Mesodermal cell (in vitro differentiated cells): ENCODE results near the gene PNPLA7.
"Not testable (repeated sequence)": the region's sequence is repeated elsewhere in the genome, so short reads cannot be mapped to it uniquely, and the experiment has no call there.

Experiments
- H3K27ac ChIP-seq: 2 replicates; pipeline ENCODE4 v1.7.0; 2013; ENCODE audit warnings: mild to moderate bottlenecking, low read depth, low read length, moderate library complexity; ENCODE audit not compliant: severe bottlenecking
- H3K36me3 ChIP-seq: 2 replicates; pipeline ENCODE4 v1.7.1; 2013; ENCODE audit warnings: mild to moderate bottlenecking, low read length, moderate library complexity; ENCODE audit not compliant: control insufficient read depth, insufficient read depth
- H3K4me1 ChIP-seq: one replicate; pipeline ENCODE4 v1.7.1; 2013; ENCODE audit warnings: mild to moderate bottlenecking, low read length; ENCODE audit not compliant: insufficient read depth, control insufficient read depth, poor library complexity, severe bottlenecking
- H3K4me3 ChIP-seq: 2 replicates; pipeline ENCODE4 v1.7.0; 2013; ENCODE audit warnings: low read length, control low read depth, mild to moderate bottlenecking; ENCODE audit not compliant: insufficient read depth, poor library complexity, severe bottlenecking; ENCODE audit errors: extremely low read depth
- H3K9me3 ChIP-seq: 2 replicates; pipeline ENCODE4 v1.7.1; 2013; ENCODE audit warnings: mild to moderate bottlenecking, low read length, moderate library complexity; ENCODE audit not compliant: control insufficient read depth
- WGBS, 2 experiments: methylation state at CpG; one replicate each; pipeline ENCODE4 v1.1.5; 2013; ENCODE audit warnings: missing lambda C conversion rate in 2 of 2; ENCODE audit not compliant: insufficient coverage in 2 of 2; 5-methylcytosine and 5-hydroxymethylcytosine counted together

PNPLA7 gene

DNA sequence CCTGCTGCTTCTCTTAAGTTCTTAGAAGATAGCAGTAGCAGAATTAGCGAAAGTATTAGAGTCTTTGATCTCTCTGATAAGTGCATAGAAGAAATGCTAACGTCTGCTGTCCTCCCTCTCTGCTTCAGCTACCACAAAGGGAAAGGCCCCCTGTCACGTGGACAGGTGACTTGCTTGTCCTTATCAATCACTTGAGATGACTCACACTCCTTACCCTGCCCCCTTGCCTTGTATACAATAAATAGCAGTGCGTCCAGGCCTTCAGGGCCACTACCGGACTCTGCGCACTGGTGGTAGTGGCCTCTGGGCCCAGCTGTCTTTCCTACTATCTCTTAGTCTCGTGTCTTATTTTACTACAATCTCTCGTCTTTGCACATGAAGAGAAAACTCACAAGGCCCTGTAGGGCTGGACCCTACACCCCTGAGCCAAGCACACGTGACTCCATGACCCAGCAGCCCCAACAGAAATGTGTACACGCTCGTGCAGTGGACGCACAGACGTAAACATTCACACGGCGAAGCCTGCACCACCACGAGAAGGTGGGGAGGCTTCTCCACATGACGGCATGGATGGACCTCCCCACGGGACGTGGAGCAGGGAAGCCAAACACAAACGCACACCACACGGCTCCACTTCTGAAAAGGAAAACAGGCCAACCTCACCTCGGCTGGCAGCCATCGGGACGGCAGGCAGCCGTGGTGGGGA is 38.3 kb downstream of the PNPLA7 start:
- no peaks in the 10 kb centered on the region for H3K9me3 ChIP-seq
- 94 to 96% methylated on average over 24 of the region's 25 CpGs for WGBS, 2 experiments
- no peaks in the 10 kb centered on the region for H3K36me3 ChIP-seq
- no peak overlapping the region for H3K27ac ChIP-seq
- H3K4me1 ChIP-seq = no peaks in the 10 kb centered on the region
- no peak overlapping the region for H3K4me3 ChIP-seq

DNA sequence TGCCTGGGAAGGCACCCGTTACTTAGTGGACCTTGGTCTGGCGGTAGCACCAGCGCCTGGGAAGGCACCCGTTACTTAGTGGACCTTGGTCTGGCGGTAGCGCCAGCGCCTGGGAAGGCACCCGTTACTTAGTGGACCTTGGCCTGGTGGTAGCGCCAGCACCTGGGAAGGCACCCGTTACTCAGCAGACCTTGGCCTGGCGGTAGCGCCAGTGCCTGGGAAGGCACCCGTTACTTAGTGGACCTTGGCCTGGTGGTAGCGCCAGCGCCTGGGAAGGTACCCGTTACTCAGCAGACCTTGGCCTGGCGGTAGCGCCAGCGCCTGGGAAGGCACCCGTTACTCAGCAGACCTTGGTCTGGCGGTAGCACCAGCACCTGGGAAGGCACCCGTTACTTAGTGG is 39.1 kb downstream of the PNPLA7 start:
- not testable (repeated sequence) for H3K36me3 ChIP-seq, H3K9me3 ChIP-seq, H3K4me1 ChIP-seq, H3K4me3 ChIP-seq, H3K27ac ChIP-seq
- WGBS, 2 experiments = 96 to 98% methylated on average over 20 to 22 of the region's 22 CpGs

DNA sequence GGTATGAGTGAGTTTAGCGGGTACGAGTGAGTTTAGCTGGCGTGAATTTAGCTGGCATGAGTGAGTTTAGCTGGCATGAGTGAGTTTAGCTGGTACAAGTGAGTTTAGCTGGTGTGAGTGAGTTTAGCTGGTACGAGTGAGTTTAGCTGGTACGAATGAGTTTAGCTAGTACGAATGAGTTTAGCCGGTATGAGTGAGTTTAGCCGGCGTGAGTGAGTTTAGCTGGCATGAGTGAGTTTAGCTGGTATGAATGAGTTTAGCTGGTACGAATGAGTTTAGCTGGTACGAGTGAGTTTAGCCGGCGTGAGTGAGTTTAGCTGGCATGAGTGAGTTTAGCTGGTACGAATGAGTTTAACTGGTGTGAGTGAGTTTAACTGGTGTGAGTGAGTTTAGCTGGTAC is 41.0 kb downstream of the PNPLA7 start:
- no peaks in the 10 kb centered on the region for H3K9me3 ChIP-seq
- WGBS, 2 experiments = 85 to 89% methylated on average over 14 of the region's 14 CpGs
- no peaks in the 10 kb centered on the region for H3K36me3 ChIP-seq
- H3K27ac ChIP-seq = no peak overlapping the region
- H3K4me3 ChIP-seq = no peak overlapping the region
- H3K4me1 ChIP-seq = no peaks in the 10 kb centered on the region

DNA sequence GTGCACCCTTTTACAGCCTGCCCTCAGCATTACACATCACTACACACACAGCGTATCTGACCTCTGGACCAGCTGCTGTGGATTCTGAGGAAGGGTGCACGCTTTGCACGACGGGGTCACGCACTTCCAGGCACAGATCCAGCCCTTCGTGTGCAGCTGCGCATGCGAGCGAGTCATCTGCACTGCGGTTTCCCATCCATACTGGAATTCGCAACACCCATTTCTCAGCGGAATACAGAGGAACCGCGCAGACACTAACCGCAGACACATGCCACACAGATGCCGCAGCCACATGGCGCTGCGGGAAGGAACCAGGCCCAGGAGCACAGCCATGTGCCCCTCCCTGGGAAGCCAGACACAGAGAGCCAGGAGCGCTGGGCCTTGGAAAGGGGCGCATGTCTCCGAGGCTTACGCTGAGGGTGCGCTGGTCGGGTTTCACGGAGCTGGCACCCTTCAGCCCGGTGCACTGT is 43.5 kb downstream of the PNPLA7 start:
- no peaks in the 10 kb centered on the region for H3K9me3 ChIP-seq
- no peak overlapping the region for H3K27ac ChIP-seq
- H3K36me3 ChIP-seq = no peaks in the 10 kb centered on the region
- WGBS, 2 experiments = 93 to 95% methylated on average over 23 to 26 of the region's 26 CpGs
- no peak overlapping the region for H3K4me3 ChIP-seq
- H3K4me1 ChIP-seq = no peaks in the 10 kb centered on the region

DNA sequence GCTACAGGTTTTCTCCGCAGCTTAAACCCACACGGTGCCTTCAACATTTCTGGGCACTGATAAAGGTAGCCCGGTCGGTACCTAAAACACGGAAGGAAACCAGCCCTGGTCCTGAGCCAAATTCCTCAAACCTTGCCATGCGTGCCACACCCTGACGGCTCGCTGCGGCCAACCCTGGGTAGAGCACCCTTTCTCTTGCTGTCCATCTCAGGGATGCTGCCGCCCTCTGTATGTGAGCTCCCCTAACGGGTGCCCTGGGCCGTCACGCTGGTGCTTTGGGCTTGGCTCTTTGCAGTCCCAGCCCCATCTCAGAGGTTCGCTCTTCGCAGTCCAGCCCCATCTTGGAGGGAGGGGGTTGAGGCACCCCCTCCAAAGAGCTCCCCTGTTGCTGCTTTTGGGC is 43.9 kb downstream of the PNPLA7 start:
- 91 to 92% methylated on average over 13 to 14 of the region's 15 CpGs for WGBS, 2 experiments
- no peak overlapping the region for H3K27ac ChIP-seq
- H3K36me3 ChIP-seq = no peaks in the 10 kb centered on the region
- H3K4me1 ChIP-seq = no peaks in the 10 kb centered on the region
- no peaks in the 10 kb centered on the region for H3K9me3 ChIP-seq
- H3K4me3 ChIP-seq = no peak overlapping the region

DNA sequence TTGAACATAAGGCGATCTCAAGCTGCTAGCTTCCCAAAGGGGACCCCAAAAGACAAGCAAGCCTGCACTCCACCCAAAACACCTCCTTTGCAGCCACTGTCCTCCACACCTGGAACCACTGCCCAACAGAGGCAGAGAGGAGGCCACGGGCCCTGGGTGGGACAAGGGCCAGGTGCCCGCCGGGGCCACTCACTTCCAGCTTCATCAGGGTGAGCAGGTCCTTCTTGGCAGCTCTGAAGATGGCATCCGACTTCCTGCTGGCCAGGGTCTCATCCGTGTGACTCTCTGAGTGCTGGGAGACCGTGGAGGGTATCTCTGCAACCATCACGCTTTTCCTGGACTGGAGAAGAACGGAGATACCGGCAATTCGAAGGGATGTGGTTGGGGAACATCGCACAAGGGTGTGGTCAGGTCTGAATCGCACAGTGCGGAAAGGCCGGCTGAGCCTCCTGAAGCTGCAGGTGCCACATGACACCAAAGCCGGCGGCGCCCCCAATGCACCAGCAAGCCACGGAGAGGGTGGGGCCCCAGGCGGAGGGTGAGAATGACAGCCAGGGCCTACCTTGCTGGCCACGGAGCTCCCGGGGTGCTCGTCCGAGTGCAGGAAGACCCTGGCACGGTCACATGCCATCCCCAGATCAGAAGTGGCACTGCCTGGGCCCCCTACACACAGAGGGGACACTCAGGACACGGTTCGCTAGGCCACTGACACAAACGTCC is 44.6 kb downstream of the PNPLA7 start:
- no peaks in the 10 kb centered on the region for H3K9me3 ChIP-seq
- H3K27ac ChIP-seq = no peak overlapping the region
- no peaks in the 10 kb centered on the region for H3K36me3 ChIP-seq
- no peaks in the 10 kb centered on the region for H3K4me1 ChIP-seq
- H3K4me3 ChIP-seq = no peak overlapping the region
- 93 to 94% methylated on average over 26 to 27 of the region's 28 CpGs for WGBS, 2 experiments

DNA sequence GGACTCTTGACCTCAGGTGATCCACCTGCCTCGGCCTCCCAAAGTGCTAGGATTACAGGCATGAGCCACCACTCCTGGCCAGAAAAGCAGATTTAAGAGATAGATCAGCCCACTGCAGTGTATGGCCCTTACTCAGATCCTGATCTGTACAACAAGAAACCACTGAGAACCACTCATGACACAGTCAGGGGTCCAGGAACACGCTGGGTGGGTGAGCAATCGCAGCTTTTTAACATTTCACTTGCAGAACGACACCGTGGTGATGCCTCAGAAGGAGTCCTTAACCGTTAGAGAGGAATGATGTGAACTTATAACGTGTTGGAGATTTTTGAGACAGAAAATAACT is 45.8 kb downstream of the PNPLA7 start:
- H3K36me3 ChIP-seq = no peaks in the 10 kb centered on the region
- no peak overlapping the region for H3K27ac ChIP-seq
- 87 to 91% methylated on average over 7 of the region's 7 CpGs for WGBS, 2 experiments
- no peaks in the 10 kb centered on the region for H3K4me1 ChIP-seq
- no peaks in the 10 kb centered on the region for H3K9me3 ChIP-seq
- no peak overlapping the region for H3K4me3 ChIP-seq

DNA sequence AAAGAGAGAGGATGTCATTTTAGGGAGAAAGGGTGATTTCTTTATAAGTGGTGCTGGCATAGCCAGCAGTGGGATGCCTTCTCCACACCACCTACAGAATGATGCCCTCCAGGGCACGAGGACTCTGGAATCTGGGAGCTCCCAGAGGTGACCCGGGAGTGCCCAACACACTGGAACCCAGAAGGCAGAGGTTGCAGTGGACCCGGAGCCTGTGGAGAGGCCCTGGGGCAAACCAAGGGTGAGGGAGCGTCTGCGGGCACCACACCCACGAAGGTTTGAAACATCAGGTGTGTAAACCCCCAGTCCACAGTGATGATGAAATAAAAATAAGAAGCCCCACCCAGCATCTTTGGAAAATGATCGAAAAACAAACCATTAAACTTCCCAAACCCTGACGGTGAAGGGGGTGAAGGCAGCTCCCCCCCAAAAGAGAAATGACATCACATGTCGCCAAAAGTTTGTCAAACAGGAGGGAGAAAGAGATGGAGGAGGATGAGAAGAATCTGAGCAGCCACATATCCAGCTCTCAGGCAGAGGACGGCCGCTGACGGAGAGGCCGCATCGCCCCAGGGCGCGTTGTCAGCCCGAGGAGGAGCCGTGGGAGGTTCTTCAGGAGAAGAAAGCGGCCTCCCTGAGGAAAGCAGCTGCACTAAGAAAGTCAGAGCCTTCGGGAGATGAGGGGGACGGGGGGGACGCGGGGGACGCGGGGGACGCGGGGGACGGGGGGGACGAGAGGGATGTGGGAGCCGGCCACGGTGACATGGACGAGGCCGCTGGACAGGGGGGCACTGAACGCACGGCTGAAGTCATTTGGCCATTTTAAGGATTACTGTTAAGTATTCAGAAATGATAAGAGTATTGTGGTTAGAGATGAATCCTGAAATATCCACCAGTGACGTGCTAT is 47.9 kb downstream of the PNPLA7 start:
- Histone ChIP-seq H3K9me3 (no peaks in the 10 kb centered on the region), H3K36me3 (no peaks in the 10 kb centered on the region), H3K27ac (no peak overlapping the region), H3K4me3 (no peak overlapping the region), H3K4me1 (no peaks in the 10 kb centered on the region)
- 69 to 70% methylated on average over 14 to 18 of the region's 36 CpGs for WGBS, 2 experiments

DNA sequence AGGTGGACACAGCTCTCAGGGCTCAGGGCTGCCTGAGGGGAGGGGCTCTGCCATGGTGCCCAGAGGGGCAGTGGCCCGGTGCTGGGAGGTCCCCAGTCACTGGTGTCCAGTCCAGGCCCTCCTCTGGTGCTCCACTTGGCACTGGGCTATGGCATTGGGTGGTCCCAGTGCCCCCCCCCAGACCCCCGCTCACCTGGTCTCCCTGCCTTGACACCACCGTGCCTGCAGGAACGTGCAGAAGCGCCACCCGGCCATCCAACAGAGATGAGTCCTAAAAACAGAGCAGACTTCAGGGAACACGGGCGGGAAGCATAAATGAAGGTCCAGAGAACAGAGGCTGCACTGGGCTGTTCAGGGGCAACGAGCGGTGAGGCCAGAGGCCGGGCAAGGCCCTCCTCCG is 48.7 kb downstream of the PNPLA7 start:
- Histone ChIP-seq H3K4me1 (no peaks in the 10 kb centered on the region), H3K27ac (no peak overlapping the region), H3K36me3 (no peaks in the 10 kb centered on the region), H3K4me3 (no peak overlapping the region), H3K9me3 (no peaks in the 10 kb centered on the region)
- 89 to 94% methylated on average over 11 to 12 of the region's 12 CpGs for WGBS, 2 experiments

DNA sequence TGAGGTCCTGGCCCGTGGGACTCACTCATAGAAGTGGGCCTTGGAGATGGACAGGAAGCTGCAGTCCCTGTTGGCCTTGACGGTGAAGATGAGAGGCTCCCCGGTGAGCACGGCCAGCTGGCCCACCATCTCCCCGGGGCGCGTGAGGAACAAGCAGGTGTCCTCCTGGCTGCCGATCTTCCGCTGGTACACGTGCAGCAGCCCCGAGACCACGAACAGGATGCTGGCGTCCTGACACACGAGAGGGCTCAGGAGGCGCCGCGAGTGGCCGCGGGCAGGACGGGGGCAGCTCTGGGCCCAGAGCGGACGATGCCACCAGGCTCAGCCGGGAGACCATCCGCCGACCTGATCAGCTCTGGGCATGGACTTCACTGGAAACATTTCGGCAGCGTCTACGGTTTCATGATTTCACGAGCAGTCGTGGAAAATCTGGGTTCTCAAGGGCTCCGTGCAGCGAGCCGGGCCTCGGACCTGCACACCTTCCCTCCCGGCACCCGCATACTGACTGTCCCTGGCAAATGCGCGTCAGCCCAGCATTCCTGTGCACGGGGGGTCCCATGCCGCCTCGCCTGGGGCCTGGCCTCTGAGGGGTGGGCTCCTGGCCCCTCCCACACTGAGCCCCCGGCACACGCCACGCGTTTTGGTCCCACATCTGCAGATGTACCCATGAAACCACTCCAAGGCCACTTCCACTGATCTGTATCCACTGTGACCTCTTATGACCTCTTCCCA is 49.4 kb downstream of the PNPLA7 start:
- H3K9me3 ChIP-seq = no peaks in the 10 kb centered on the region
- H3K27ac ChIP-seq = no peak overlapping the region
- H3K4me3 ChIP-seq = no peak overlapping the region
- H3K36me3 ChIP-seq = no peaks in the 10 kb centered on the region
- WGBS, 2 experiments = 92 to 96% methylated on average over 43 to 45 of the region's 45 CpGs
- H3K4me1 ChIP-seq = no peaks in the 10 kb centered on the region
